Brain pericyte (primary cell): ENCODE data around the gene CREB3L2.

Source experiments
- DNase-seq: peaks from one replicate; pipeline ENCODE4 v3.0.0-alpha.2; 2012; ENCODE audit warnings: low read depth, low spot score

Gene CREB3L2

GRCh38 chr7:137875746-137876145 is 126.1 kb downstream of the CREB3L2 start:
- no peak for DNase-seq

DNA sequence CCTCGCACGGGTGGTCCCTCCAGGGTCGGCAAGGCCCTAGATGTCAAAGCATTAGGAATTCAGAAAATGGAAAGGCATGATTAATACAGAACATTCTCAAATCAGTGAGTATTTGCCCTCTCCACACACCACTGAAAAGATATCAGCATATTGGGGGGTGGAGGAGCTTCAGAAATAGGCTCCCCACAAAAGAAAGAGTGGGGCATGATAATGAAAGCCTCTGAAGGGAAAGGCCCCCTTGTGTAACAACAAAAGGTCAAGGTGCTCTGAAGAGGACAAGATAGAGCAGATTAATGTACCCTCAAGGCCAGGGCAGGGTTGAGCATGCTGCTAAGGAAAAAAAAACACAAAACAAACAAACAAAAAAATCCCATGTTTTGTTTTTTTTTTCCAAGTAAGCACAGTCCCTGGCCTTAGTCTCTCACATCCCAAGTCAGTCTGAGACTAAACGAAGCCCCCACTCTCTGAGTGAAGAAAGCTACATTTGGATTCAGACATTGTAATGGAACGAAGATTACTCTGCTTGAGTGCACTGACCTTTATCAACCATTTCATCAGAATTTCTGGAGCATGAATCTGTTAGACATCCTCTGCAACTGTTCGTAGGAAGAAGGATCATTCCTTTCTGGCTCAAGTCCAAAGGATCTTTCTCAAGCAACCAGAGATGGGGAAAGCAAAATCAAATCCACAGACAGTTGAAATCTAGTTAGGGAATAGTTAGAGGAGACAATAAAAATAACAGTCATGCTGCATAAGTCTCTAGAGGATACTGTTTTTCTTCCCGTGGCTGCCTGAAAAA is 127.7 kb downstream of the CREB3L2 start:
- DNase-seq = peak; percentile 85

DNA sequence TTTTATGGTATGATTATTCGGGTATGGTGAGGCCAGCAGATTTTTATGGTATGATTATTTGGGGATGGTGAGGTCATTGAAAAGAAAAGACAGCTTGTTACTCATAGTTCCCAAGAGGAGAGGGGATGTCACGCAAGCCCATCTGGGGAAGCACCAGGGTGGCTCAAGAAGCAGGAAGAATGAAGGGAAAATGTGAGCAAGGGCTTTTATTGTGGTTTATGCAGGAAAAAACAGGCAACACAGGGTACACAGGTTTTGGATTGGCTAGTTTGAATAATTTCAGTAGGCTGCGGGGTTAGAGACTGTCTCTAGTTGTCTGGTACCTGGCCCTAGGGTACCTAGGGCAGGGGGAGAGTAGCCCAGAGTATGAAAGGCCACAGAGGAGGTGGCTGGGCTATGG is 128.4 kb downstream of the CREB3L2 start:
- DNase-seq = peak; percentile 60

GRCh38 chr7:137871170-137871915 is 130.5 kb downstream of the CREB3L2 start:
- DNase-seq = no peak

DNA sequence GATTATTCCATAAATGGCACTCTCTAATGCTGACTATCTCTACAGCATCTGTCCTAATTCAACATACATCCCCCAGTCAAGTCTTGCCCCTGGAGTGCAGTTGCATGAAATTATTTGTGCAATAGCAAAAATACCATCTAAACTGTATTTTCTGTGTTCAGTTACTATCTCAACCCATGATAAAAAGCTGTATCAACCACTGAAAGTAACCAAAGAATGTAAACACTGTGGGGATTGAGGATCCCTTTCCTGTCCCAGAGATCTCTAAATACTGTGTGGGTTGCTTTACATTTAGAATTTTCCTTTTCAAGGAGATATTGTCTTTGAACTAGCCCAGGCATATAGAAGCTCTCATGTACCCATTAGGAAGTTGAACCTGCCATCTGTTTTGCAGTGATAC is 131.2 kb downstream of the CREB3L2 start:
- no peak for DNase-seq

DNA sequence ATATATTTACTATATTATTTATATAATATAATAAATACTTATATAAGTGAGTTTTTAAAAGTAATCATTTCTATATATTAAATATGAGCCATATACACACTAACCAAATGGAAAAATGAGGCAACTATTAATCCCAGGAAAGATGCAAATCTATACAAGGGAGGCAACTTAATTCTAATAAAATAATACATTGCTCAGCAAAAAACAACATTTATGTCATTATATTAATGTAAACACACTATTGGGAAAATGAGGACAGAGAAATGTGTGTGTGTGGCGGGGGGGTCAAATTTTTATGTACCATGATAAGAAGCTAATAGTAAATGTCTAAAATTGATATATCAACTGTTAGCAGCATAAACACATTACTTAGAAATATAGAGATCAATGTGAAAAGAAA is 131.8 kb downstream of the CREB3L2 start:
- no peak for DNase-seq

GRCh38 chr7:137869260-137869659 is 132.6 kb downstream of the CREB3L2 start:
- no peak for DNase-seq

GRCh38 chr7:137867289-137867688 is 134.6 kb downstream of the CREB3L2 start:
- no peak for DNase-seq

DNA sequence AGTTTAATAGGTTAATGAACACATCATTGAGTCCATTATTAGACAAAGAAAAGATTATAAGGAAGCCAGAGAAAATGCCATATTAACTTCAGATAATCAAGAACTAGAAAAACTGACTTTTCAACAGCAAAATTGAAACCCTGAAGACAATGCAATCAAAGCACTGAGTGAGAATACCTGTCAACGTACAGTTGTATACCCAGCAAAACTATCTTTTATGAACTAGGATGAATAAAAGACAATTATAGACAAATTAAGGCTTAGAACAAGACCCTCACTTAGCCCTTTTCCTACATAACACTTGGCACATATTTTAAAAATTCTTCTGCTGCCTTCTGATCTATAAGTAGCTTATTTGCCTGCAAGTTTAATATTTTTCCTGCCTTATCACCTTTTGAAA is 136.1 kb downstream of the CREB3L2 start:
- DNase-seq = no peak

DNA sequence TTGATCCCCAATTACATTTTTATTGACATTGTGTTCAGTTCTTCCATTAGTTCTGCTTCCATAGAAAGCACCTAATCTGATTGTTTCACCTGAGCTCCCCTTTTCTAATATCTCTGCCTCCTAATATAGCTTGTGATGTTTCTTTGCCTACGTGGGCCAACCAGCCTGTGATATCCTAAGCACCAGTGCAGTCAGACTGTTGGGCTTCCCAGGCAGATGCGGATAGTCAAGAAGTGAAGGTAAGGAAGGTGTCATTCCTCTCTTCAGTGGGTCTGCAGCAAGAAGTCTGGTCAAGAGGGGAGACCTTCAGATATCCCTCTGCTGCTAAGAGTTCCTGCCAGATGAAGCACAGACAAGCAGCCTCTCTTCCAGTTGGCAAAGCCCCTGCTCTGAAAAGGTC is 138.9 kb downstream of the CREB3L2 start:
- DNase-seq = no peak

- DNase-seq = no peak
Measured at GRCh38 chr7:137862358-137862757, 139.5 kb downstream of the CREB3L2 start.

- DNase-seq = no peak
Measured at GRCh38 chr7:137860542-137860941, 141.3 kb downstream of the CREB3L2 start.

GRCh38 chr7:137853053-137853452 is 148.8 kb downstream of the CREB3L2 start:
- DNase-seq = no peak

- DNase-seq = no peak
Measured at GRCh38 chr7:137852108-137852507, 149.8 kb downstream of the CREB3L2 start.

GRCh38 chr7:137850972-137851945 is 150.6 kb downstream of the CREB3L2 start:
- no peak for DNase-seq

- DNase-seq = no peak
Measured at GRCh38 chr7:137850571-137850970, 151.3 kb downstream of the CREB3L2 start.

- no peak for DNase-seq
Measured at GRCh38 chr7:137848095-137848494, 153.8 kb downstream of the CREB3L2 start.

DNA sequence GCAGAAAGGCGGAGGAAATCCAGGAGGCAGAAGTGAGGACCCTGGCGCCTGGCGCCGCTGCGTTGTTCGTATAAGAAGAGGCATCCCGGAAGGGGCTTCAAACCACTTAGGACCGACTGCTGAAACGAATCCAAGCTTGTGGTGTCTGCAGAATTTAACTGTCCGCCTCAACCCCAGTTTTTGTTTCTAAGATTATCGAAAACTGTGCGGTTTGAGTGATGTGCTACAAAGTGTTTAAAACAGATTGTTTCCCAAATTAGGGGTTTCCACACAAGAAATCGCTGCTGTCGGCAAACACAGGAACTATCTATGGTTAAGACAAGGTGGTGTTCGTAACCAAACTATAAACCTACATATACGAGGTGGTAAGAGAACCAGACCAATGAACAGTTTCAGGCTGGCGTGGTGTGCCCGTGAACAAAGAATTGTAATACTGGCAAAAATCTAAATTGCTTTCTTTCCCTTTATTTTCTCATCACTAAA is 154.3 kb downstream of the CREB3L2 start:
- DNase-seq = no peak

- DNase-seq = no peak
Measured at GRCh38 chr7:137846827-137847567, 154.9 kb downstream of the CREB3L2 start, which contains the start of gene DGKI. Gene DGKI (minus strand): TSS chr7:137846974.

- no peak for DNase-seq
Measured at GRCh38 chr7:137846549-137846826, 155.4 kb downstream of the CREB3L2 start.
